HG02571 (cell line): ENCODE measurements around the gene NFKB2.

Experiments
- ATAC-seq: cut with Tn5 transposase; IDR thresholded peaks from one replicate; pipeline ENCODE4 v1.9.1; 2021; ENCODE audit warnings: mild to moderate bottlenecking, moderate library complexity; ENCODE audit not compliant: unreplicated experiment

The NFKB2 gene

DNA sequence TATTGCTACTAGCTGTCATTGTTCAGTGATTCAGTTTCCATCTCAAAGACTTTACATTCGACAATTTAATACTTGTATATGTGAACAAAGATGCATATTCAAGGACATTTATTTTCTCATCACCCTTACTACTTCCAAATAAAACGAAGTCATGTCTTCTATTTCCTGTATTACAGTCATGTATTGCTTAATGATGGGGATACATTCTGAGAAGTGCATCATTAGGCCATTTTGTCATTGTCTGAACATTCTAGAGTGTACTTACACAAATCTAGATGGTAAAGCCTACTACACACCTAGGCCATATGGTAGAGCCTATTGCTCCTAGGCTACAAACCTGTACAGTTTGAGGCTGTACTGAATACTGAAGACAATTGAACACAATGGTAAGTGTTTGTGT, 49.3 kb downstream of the NFKB2 start:
- ATAC-seq: no peak

DNA sequence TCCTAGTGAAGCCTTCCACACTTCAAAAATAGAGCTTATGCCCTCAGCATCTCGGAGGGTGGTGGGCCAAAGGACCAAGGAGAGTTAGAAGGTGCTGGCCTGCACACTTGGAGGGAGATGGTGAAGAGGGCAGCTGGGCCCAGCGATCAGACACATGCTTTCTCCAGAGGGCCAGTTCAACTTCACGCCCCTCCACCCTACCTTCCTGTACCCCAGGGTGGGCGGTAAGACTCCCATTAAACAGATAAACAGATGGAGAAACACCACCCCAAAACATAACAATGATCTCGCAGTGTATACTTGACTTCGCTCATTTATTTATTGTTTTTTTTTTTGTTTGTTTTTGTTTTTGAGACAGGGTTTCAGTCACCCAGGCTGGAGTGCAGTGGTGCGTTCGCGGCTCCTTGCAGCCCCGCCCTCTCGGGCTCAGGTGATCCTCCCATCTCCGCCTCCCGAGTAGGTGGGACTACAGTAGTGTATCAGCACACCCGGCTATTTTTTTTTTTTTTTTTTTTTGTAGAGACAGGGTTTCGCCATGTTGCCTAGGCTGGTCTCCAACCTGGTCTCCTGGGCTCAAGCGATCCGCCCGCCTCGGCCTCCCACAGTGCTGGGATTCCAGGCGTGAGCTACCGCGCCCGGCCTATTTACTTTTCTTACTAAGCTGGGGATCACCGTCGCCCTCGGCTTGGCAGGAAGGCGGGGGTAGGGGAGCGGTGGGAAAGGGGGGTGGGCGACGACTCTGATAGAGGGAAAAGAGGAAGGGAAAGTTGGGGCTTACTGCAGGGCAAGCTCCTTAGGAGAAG, 54.0 kb downstream of the NFKB2 start:
- ATAC-seq: peak; percentile 35

DNA sequence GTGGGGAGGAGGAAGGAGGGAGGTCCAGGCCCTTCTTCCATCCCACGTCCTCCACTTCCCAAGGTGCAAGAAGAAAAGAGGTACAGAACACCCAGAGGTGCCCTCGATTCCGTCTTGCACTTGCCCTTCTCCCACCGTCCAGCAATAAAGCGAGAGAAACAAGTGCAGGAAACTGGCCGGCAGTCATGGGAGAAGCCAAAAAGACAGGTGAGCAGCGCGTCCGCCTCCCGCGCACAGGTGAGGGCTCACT, 54.5 kb downstream of the NFKB2 start:
- no peak for ATAC-seq

DNA sequence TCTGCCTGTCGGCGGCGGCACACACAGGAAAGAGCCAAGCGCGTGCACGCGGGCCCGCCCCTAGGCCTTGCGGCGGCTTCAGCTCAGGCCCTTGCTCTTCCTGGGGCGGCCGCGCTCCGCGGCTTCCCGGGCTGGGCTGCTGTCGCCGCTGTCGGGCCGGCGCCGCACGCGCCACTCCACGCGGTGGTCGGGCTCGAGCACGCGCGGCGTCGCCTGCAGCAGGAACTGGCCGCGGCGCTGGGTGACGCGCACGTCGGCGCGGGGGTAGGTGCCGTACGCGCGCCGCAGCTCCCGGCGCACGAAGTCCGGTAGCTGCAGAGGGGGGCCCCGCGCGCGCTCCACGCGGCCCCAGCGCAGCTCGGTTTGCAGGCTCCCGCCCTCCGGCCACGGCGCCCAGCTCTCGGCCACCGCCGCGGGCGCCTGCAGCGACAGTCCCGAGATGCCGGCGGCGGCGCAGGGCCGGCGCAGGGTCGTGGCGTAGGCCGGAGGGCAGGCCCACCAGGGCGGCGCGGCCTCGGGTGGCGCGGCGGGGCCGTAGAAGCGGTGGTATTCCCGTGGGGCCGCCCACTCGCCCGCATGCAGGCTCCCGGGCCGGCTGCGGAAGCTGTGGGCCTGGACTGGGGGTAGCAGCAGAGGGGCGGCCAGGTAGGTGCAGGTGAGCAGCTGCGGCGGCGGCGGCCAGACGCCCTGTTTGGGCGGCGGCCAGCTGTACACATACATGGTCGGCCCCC, 55.0 kb downstream of the NFKB2 start:
- peak; percentile 67 for ATAC-seq

DNA sequence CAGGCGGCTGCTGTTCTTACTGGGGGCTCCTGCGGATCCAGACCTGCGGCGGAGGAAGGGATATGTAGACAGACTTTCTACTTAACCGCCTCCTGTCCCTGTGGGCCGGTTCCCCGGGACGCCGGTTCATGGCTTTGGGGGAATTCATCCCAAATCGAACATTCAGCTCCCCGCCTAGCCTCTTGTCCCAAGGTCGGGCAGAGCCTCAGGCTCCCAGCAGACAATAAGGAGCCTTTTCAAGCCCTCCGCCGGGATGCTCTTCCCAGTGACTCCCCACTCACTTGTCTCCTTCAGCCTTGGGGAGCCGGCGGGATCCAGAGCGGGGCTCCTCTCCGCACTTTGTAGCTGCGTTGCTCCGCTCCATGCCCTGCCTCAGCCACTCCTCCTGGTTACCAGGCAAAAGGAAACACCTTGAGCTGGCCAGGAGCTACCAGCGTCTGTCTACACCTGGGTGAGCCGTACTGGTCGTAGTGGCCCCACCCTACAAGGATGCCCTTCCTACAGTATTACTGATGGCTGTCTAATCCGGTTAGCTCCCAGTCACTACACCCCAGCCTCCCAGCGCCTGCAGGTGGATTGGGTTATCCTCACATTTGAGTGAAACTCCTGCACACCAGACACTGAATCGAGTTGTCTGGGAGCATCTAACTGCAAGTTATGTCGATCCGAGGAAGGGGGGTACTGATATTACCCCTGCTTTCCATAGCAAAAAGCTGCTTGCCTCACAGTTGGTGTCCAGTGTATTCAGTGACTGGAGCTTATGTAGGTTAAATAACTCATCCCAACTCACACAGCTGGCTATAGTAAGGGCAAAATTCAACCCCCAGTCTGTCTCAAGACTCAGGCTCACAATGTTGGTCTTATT, 55.8 kb downstream of the NFKB2 start, which contains the start of gene C10orf95:
TSS of gene C10orf95 (minus strand) at position 439 of the 865 bp plus-strand sequence. CDS start 450 bp downstream, outside the sequence.
- no peak for ATAC-seq
